NCI-H510A treated with DMSO at 0.1 percent for 48 hours (cell line): ENCODE results near the gene PMM2.

Experiments
- DNase-seq: peaks from one replicate; lab custom pipeline; 2025; lab: John Stamatoyannopoulos, UW

The PMM2 gene

DNA sequence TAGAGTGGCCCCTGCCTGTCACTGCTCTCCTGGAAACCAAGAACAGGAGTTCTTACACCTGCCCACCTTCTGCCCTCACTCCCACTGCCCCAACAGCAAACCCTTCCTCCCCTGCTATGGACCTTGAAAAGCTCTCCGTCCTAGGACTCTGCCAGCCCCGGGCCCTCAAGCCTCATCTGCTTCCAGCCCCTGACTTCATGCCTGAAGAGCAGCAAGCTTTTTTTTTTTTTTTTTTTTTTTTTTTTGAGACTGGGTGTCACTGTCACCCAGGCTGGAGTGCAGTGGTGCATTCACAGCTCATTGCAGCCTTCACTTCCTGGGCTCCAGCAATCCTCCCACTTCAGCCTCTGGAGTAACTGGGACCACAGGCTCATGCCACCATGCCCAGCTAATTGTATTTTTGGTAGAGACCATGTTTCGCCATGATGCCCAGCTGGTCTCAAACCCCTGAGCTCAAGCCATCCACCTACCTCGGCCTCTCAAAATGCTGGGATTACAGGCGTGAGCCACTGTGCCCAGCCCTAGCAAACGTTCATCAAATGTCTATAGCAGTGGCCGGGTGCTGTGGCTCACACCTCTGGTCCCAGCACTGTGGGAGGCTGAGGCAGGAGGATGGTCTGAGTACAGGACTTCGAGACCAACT is 54.2 kb downstream of the PMM2 start:
- DNase-seq = no peak

DNA sequence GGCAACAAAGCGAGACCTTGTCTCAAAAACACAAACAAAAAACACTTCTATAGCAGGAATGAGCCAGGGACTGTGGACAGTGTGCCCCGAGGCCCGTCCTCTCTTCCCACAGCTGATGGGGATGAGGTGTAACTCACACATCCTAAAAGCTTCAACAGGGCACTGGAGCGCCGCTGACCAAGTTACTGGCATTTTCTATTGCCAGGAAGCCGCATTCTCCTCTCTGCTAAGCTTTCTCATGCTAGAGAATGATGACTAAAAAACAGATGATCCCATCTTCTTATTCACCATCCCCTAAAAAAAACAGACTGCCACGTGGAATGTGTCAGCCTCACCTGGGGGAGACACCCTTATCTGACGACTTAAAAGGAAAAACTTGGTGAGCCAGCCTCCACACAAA is 54.9 kb downstream of the PMM2 start:
- no peak for DNase-seq

DNA sequence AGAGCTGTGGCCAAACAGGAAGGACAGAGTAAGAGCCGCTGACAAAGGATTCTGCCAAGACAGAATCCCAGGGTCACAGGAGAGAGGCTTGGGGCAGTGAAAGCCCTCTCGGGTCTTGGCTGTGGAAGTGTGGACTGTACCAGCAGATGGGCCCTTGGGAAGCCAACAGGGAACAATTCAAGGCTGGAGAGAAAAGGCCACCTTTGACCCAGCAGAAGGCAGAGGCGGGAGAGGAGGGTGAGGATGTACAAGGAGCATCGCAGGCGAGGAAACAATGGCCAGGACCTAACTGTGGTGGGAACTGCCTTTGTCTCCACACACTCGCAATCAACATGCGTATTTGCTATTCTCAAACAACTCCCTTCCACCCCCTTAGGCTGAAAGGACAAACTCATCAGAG is 55.5 kb downstream of the PMM2 start:
- no peak for DNase-seq

DNA sequence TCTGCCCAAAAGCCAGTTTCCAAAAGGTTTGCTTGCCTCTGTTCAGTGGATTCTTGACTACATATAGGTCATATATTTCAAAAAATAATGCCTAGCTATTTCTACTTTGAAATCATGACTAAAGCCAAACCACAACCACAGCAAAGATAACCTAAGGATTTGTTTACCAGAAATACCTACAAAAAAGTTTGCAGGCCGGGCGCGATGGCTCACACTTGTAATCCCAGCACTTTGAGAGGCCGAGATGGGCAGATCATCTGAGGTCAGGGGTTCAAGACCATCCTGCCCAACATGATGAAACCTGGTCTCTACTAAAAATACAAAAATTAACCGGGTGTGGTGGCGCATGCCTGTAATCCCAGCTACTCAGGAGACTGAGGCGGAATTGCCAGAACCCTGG is 56.0 kb downstream of the PMM2 start:
- DNase-seq = no peak

- DNase-seq = no peak
These were observed 56.8 kb downstream of the PMM2 start for GRCh38 chr16:8854298-8854948.

DNA sequence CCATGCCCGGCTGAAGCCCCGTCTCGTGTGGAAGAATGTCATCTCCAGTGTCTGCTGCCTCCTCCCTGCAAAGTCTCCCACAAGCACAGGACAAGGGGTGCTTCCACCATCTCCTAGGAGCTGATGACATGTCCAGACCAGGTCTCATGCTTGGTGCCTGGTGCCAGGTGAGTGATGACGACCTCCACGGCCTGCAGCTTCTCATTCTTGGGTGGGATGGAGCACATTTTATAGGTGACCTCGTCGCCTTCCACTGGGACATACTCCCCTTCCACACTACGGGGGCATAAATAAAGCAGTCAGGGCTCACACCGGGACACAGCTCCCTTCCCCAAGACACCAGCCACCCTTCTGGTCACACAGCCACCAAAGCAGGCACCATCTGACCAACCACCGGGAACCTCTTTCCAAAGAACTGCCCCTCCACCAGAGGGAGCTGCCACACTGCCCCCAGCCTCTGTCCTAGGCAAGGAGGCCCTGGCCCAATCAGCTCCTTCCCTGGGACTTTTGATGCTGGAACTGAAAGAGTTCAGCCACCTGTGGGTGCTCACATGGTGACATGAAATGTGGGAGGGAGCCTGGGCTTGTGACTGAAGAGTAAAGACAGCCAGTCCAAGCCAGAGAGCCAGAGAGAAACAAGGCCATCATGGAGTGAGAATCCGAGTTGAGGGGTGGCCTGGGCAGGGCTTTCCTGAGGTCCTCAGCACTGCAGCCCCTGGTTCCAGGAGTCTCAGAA is 57.6 kb downstream of the PMM2 start:
- no peak for DNase-seq

DNA sequence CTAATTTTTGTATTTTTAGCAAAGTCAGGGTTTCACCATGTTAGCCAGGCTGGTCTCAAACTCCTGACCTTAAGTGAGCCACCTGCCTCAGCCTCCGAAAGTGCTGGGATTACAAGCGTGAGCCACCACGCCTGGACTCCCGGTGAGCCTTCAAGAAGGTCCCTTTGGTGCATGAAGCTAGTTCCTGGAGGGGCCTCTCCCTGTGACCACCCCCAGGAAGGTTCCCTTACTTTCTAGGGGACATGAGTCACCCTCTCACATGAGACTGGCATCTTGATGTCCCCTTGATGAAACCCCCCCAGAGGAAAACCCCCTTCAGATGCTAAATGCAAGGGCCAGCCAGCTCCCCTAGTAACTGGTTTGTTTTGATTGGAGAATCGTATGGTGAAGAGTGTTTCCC is 58.3 kb downstream of the PMM2 start:
- no peak for DNase-seq

- DNase-seq = no peak
These were observed 61.6 kb downstream of the PMM2 start for GRCh38 chr16:8858994-8859912.

DNA sequence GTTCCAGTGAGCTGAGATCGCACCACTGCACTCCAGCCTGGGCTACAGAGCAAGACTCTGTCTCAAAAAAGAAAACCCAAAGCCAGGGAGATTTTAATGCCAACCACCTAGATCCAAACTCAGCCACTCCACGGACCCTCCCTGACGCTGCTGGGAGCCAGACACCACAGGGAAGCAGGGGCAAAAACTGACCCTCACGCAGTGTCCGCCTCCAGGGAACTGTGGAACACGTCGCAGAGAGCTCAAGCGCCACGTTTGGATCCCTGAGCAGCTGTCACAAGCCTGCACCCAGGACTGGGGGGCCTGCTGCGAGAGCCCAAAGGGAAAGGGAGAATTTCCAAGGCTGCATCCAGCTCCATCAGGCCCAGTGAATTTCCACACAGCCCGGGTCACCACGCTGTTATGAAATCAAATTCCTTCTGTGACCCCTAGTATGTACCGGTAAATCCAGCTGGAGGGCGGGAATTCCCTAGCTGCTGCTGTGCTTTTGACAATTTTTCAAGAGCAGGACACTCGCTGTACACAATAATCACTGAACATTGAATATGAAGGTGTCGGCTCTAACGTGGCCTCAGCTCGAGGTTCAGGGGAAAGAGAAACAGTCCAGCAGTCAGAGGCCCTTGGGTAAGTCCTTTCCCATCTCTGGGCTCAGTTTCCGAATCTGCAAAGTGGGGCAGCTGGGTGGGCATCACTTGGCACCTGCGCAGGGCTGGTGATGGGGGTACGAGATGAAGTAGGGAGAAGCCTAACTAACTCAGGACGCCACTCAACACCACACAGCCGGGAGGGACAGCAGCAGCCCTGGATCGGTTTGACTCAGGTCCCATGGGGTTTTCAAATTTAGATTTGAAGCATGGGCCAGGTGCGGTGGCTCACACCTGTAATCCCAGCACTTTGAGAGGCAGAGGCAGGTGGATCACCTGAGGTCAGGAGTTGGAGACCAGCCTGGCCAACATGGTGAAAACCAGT is 62.6 kb downstream of the PMM2 start:
- no peak for DNase-seq

DNA sequence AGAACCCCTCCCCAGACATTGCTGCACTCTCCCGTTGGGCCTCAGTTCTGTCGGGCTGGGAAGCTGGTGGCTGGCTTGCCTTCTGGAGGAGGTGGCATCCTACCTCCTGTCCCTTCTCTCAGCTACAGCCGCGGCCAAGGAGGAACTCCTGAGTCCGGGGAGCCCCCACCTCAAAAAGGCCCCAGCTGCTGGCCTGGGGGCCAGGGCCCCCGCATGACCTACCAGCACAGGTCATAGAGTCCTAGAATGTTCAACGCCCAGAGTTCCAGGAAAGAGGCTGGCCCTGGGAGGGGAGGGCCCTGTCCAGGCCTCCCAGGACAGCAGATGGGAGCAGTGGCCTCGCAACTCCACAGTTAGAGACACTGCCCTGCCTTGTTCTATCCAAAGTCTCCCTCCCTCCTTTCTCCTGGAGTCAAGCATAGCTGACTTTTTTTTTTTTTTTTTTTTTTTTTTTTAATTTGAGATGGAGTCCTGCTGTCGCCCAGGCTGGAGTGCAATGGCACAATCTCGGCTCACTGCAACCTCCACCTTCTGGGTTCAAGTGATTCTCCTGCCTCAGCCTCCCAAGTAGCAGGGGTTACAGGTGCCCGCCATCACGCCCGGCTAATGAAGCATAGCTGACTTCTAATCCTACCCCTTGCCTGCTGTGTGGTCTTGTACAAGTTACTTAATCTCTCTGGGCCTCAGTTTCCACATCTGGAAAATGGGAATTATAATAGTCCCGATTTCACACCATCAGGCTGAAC is 64.1 kb downstream of the PMM2 start:
- DNase-seq = no peak

DNA sequence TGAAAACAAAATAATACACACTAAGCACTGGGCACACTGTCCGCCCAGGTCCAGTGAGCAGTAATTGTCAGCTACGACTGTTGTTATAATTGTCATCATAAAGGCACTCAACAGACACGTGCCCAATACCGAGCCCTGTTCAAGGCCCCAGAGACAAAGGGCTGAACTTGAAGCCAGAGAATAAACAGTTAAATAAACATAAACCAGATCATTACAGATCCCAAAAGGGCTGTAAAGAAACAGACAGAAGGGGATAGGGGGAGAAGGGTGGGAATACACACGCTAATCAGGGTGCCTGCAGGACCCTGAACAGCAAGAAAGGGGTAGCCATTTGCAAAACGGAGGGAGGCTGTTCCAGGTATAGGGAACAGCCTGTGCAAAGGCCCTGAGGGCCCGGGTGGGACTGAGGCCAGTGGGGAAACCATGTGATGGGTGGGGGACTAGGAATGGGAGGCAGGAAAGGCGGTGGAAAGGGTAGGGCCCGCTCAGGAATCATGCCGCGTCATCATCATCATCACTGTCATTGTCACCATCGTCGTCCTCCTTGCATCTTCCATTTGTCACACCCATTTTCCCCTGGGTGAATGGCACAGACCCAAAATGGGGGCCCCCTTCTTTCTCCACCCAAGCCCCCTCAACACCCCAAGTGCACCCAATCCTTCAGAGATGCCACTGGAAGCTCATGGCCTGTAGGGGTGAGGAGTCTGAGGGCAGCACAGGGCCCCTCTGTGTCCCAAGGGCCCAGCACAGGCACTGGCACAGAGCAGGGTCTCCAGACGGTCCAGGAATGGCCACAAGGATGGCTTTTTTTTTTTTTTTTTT is 64.9 kb downstream of the PMM2 start:
- DNase-seq = no peak

DNA sequence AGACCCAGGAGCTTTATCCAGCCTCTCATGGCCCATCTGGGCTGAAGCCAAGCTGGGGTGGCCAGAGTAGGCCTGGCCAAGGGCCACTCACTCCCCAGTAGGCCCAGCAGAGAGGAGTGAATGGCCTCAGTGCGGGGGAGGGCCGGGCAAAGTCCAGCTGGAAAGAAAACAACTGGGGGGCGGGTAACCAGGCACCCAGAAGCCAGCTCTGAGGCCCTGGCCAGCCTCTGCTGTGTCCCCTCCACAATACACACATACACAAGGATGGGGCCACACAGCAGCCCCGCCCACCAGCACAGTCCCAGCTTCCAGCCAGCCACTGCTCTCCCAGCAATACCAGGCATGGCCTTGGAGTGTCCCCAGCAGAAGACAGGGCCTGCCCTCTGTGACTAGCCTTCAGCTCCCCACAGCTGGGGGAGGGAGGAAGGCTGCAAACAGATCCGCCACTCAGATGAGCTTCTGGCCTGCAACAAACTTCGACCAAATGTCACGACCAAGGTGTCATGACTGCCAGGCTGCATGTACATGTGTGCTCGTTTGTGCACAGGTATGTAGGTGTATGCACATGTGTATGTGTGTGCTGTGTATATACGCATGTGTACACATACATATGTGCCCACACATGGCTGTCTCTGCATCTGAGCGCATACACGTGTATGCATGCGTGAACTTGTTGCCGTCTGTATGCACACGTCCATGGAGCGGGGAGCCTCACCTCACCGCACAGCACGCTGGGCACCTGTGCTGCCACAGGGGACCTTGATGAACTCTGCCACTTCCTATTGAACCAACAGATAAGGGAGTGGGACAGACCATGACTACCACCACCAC is 66.2 kb downstream of the PMM2 start:
- DNase-seq = no peak

DNA sequence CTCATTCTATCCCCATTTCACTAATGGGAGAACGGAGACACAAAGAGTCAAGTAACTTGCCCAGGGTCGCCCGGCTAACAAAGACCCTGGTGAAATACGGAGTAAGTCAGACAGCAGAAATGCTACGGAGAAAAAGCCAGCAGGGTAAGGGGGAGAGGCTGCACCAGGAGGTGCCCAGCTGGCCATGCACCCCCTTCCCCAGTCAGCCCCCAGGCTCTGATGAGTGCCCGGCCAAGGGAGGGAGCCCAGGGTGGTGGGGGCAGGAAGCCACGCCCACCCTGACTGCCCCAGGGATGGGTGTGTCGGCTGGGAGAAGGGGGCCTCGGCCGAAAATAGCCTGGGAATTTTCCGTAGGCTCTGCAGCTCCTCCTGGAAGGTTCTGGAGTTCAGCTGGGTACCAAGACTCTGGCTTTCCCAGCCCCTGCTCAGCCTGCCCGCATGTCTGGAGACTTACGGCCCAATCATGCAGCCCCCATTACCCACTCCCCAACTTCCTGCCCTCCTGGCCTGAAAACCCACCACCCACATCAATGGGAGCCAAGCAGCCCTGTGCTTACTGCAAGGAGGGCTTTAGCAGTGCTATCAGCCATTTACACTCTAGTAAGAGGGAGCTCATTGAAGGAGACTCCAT is 67.0 kb downstream of the PMM2 start:
- no peak for DNase-seq

DNA sequence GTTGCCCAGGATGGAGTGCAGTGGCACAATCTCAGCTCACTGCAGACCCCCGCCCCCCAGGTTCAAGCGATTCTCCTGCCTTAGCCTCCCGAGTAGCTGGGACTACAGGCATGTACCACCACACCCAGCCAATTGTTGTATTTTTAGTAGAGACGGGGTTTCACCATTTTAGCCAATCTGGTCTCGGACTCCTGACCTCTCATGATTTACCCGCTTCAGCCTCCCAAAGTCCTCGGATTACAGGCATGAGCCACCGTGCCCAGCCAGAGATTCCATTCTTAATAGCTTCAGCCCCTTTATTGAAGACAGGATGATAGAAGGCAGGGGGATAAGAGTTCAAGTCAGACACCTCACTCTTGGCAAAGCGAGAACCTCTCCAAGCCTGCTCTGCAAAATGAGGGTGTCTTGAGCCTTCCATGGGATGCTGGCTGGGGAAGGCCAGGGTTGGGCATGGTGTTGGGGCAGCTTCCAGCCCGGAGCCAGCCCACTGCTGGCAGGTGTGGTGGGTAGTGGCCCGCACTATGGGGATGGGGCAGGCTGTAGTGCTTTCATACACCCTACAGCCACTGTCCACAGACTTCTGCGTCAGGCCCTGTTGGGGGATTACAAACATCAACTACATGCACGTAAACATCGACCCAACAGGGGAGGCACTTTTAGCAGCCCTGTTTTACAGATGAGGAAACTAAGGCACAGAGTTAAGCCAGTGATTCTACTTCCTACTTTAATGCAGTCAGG is 67.7 kb downstream of the PMM2 start:
- no peak for DNase-seq

GRCh38 chr16:8866118-8866883 is 68.7 kb downstream of the PMM2 start:
- DNase-seq = no peak

DNA sequence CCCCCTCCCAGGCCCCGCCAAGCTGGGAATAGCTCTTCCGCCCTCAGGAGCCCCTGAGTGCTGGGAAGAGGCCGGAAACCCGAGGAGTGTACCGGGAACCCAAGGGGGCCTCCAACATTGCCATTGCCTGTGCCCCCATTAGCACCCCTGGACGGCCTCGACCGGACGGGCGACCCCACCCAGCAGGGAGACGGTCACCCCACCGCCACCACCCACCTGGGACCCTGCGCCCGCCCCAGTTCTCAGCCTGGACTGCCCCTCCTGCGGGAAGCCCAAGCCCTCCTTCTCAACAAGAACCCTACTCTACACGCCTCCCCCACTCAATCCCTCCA is 69.2 kb downstream of the PMM2 start:
- no peak for DNase-seq
